ENCODE measurements around the gene SLCO4C1. TPM values are rescaled to one million over a fixed set of nuclear protein-coding genes. Genes with fewer than 3 reads are reported as not detected.
A peak's percentile ranks its signal among the peaks of the same experiment; 100 is the strongest.

The SLCO4C1 gene
- total RNA-seq, 1 experiment from 2014 or later = 4.8 TPM

DNA sequence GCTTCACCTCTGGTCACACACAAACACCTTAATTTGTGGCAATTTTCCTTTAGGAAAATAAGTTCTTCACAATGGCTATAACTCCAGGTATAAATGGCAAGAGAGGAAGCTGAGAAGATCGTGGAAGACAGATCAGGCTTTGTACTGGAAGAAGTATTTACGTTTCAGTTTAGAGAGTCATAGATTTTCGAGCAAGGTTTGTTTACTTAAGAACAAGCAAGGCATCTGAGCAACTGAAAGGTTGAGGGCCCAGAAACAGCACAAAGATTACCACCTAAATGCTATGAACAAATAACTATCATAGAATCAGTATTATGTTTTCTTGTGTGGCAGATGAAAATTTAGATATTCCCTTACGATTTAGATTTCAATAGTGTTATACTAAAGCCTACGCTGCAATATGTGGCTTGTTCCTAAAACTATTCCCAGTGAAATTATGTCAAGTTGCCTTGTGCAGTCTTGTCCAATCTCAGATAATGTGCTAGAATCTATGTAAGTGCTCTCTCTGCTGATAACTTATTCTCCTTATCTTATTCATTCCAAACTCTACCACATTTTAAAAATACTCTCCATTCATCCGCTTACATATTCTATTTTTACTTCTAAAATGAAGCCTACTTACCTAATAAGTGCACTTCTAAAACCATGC, 6.7 kb downstream of the SLCO4C1 start:
- H3K9me3 Mint-ChIP-seq = no peaks in the 10 kb centered on the region
- 0 out of 7 replicates have a peak overlapping the region, but pooled peaks of 1 of the 3 experiments have one; percentile 11 for H3K27ac Mint-ChIP-seq
- H3K4ac ChIP-seq (ENCODE audit: low read depth, low read length) = no peak overlapping the region
- no peak overlapping the region for H3T11ph ChIP-seq (ENCODE audit: low read length)
- no peaks in the 10 kb centered on the region for H3K27me3 Mint-ChIP-seq (ENCODE audit: low read depth)
- no peaks in the 10 kb centered on the region for H3K4me1 ChIP-seq (ENCODE audit: insufficient read depth, low read length)
- H4K20me1 ChIP-seq (ENCODE audit: control insufficient read depth, insufficient read depth, insufficient read length) = no peaks in the 10 kb centered on the region
- WGBS (ENCODE audit: extremely low coverage, insufficient read length, low lambda C conversion rate) = 100% methylated on average over 1 of the region's 6 CpGs
- no peak overlapping the region for H3K4me2 ChIP-seq (ENCODE audit: insufficient read depth, insufficient read length, low read length)
- H2BK12ac ChIP-seq (ENCODE audit: insufficient read length, low read depth, low read length) = no peak overlapping the region
- no peak overlapping the region for H3K23ac ChIP-seq (ENCODE audit: insufficient read length, low read depth, low read length)
- no peaks in the 10 kb centered on the region for H3K79me1 ChIP-seq (ENCODE audit: insufficient read depth, low read depth, low read length, poor library complexity, severe bottlenecking)
- H4K5ac ChIP-seq (ENCODE audit: insufficient read length, low read depth, low read length) = no peak overlapping the region
- no peak overlapping the region for H2BK120ac ChIP-seq (ENCODE audit: low read depth, low read length, poor library complexity, severe bottlenecking)
- no peak overlapping the region for H2BK5ac ChIP-seq (ENCODE audit: insufficient read length, low read length)
- no peaks in the 10 kb centered on the region for H3K27me3 ChIP-seq (ENCODE audit: insufficient read depth, low read length)
- H3K18ac ChIP-seq (ENCODE audit: insufficient read length, low read depth, low read length) = no peak overlapping the region
- no peak overlapping the region for H3K4me3 Mint-ChIP-seq
- no peaks in the 10 kb centered on the region for H3K9me3 ChIP-seq (ENCODE audit: control insufficient read depth, low read depth, low read length)
- no peaks in the 10 kb centered on the region for H3K79me2 ChIP-seq (ENCODE audit: insufficient read depth, low read length)
- TF ChIP-seq, protein P1, sequence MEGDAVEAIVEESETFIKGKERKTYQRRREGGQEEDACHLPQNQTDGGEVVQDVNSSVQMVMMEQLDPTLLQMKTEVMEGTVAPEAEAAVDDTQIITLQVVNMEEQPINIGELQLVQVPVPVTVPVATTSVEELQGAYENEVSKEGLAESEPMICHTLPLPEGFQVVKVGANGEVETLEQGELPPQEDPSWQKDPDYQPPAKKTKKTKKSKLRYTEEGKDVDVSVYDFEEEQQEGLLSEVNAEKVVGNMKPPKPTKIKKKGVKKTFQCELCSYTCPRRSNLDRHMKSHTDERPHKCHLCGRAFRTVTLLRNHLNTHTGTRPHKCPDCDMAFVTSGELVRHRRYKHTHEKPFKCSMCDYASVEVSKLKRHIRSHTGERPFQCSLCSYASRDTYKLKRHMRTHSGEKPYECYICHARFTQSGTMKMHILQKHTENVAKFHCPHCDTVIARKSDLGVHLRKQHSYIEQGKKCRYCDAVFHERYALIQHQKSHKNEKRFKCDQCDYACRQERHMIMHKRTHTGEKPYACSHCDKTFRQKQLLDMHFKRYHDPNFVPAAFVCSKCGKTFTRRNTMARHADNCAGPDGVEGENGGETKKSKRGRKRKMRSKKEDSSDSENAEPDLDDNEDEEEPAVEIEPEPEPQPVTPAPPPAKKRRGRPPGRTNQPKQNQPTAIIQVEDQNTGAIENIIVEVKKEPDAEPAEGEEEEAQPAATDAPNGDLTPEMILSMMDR (conservative IDR thresholded peaks at IDR 0.05) = no peak
- H4K91ac ChIP-seq (ENCODE audit: insufficient read length, low read depth, low read length) = no peak overlapping the region
- H3K14ac ChIP-seq (ENCODE audit: insufficient read depth, low read length) = no peak overlapping the region
- H3K36me3 Mint-ChIP-seq (ENCODE audit: insufficient read depth in 1 of 3, low read depth in 3 of 3) = no peaks in the 10 kb centered on the region
- H3K27ac ChIP-seq (ENCODE audit: insufficient read length, low read depth, low read length) = no peak overlapping the region
- no peak overlapping the region for H2BK15ac ChIP-seq (ENCODE audit: low read depth, low read length)
- DNase-seq = no peak
- H4K8ac ChIP-seq (replicated peaks; ENCODE audit: insufficient read length, low read depth, low read length) = no peak overlapping the region
- no peak overlapping the region for H3K56ac ChIP-seq (ENCODE audit: insufficient read length, low read depth, low read length)
- H2BK20ac ChIP-seq (ENCODE audit: low read depth, low read length, poor library complexity, severe bottlenecking) = no peak overlapping the region
- H3K9ac ChIP-seq (ENCODE audit: extremely low read depth, insufficient read length, low read length) = no peak overlapping the region
- H3K23me2 ChIP-seq (ENCODE audit: insufficient read length, low read depth, low read length, poor library complexity, severe bottlenecking) = no peaks in the 10 kb centered on the region
- no peak overlapping the region for H2AFZ ChIP-seq (ENCODE audit: low read length)
- H3K4me1 Mint-ChIP-seq = peaks cover 9 to 10% of the 10 kb centered on the region in 2 experiments
- H2AK5ac ChIP-seq (ENCODE audit: insufficient read length, low read length) = no peak overlapping the region
